Keratinocyte (primary cell): Measurements from ENCODE around the gene GTF2IRD1.

ENCODE experiments used
- EZH2 ChIP-seq: IDR thresholded peaks from one replicate; pipeline ENCODE4 v1.6.1; 2012; ENCODE audit warnings: inconsistent platforms, mild to moderate bottlenecking, low read length, moderate library complexity
- TF ChIP-seq, protein P1 (sequence below), 3 experiments: IDR thresholded peaks in 1 of 3; conservative IDR thresholded peaks in 1 of 3; optimal IDR thresholded peaks in 1 of 3; 2 replicates in 2 of 3; 3 replicates in 1 of 3; pipeline versions ENCODE3 to v1.5.1; 2011; ENCODE audit warnings: low read length in 3 of 3, mild to moderate bottlenecking in 3 of 3, moderate library complexity in 2 of 3, control low read depth in 1 of 3, inconsistent platforms in 1 of 3; ENCODE audit not compliant: insufficient read depth in 2 of 3; ENCODE audit errors: extremely low read depth in 1 of 3

DNA sequence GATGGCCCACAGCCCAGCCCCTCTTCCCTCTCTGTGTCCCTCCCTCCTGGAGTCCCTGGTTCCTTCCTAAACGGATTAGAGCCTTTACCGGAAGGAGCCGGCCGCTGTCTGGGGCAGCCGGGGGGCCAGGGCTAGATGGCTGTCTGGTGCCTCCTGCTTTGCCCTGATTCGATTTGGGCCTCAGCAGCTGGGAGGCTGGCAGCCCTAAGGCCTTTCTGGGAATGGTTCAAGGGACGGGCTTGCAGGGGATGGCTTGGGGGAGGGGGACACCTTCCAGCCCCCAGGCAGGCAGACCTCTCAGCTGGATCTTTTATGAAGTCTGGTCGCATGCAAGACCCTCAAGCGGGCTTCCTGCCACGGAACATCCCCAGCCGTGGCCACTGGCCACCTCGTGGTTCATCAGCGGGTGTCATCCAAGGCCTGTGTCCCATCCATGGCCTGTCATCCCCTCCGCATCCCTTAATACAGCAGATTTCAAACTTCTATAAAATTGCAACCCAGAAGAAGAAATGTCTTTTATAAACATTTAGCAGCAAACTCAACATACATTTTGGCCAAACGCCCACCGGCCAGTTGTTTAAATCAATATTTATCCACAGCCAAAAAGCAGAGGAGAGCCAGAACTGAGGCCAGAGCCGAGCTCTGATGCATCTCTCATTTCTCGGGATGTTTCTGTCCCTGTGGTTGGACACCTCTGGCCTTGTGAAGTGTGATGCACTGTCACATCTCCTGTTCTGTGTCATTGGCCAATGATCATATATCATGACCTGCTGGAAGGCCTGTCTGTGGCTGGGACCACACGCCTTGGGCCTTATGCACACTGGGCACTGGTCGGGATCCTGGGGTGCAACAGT lies 52.0 kb downstream of the GTF2IRD1 start:
- TF ChIP-seq, protein P1, sequence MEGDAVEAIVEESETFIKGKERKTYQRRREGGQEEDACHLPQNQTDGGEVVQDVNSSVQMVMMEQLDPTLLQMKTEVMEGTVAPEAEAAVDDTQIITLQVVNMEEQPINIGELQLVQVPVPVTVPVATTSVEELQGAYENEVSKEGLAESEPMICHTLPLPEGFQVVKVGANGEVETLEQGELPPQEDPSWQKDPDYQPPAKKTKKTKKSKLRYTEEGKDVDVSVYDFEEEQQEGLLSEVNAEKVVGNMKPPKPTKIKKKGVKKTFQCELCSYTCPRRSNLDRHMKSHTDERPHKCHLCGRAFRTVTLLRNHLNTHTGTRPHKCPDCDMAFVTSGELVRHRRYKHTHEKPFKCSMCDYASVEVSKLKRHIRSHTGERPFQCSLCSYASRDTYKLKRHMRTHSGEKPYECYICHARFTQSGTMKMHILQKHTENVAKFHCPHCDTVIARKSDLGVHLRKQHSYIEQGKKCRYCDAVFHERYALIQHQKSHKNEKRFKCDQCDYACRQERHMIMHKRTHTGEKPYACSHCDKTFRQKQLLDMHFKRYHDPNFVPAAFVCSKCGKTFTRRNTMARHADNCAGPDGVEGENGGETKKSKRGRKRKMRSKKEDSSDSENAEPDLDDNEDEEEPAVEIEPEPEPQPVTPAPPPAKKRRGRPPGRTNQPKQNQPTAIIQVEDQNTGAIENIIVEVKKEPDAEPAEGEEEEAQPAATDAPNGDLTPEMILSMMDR (optimal IDR thresholded peaks at IDR 0.05 in 1 of 3, IDR thresholded peaks at IDR 0.05 in 1 of 3, conservative IDR thresholded peaks at IDR 0.05 in 1 of 3; ENCODE audit: extremely low read depth in 1 of 3, insufficient read depth in 2 of 3, low read length in 3 of 3): no peak
- no peak for TF ChIP-seq EZH2
